Hepatocyte (in vitro differentiated cells): ENCODE data around the gene HERC6.

Experiments
- CTCF ChIP-seq: fragments of 200-600 bp; sonication (generic); IDR thresholded peaks from 2 replicates; pipeline ENCODE4 v1.5.1; 2016; ENCODE audit warnings: antibody characterized with exemption, mild to moderate bottlenecking; ENCODE audit not compliant: poor library complexity
- EZH2 ChIP-seq: fragments of 200-600 bp; sonication (generic); IDR thresholded peaks from 2 replicates; pipeline ENCODE4 v1.6.1; 2016; ENCODE audit warnings: antibody characterized with exemption, mild to moderate bottlenecking, borderline replicate concordance
- EZH2phosphoT487 ChIP-seq: fragments of 200-600 bp; sonication (generic); IDR thresholded peaks from one replicate; pipeline ENCODE4 v1.6.1; 2018; ENCODE audit warnings: antibody characterized with exemption, mild to moderate bottlenecking, low read depth, moderate library complexity; ENCODE audit not compliant: unreplicated experiment, severe bottlenecking

- no peak for TF ChIP-seq CTCF
- no peak for TF ChIP-seq EZH2
- no peak for TF ChIP-seq EZH2phosphoT487
These were observed 110.6 kb downstream of the HERC6 start for GRCh38 chr4:88489100-88489761.
